SH-SY5Y (cell line): ENCODE data around the gene REPIN1.

Experiments used
- GATA2 ChIP-seq: IDR thresholded peaks from 2 replicates; pipeline ENCODE4 v1.6.1; 2011; ENCODE audit warnings: mild to moderate bottlenecking, low read depth, low read length
- GATA3 ChIP-seq: IDR thresholded peaks from 2 replicates; pipeline ENCODE4 v1.6.1; 2011; ENCODE audit warnings: low read depth, mild to moderate bottlenecking, low read length, moderate library complexity

- TF ChIP-seq GATA2 (no peak), GATA3 (no peak)
Observed at GRCh38 chr7:150400788-150401423, 32.3 kb downstream of the REPIN1 start.
